22Rv1 (cell line): ENCODE measurements around the gene DCDC2.
"Not testable (repeated sequence)": the region's sequence is repeated elsewhere in the genome, so short reads cannot be mapped to it uniquely, and the experiment has no call there.

Source experiments
- H3K27ac ChIP-seq: fragments of 450-650 bp; 2 replicates; pipeline ENCODE4 v1.5.1; 2017
- ZFX ChIP-seq: fragments of 450-650 bp; IDR thresholded peaks from 2 replicates; pipeline ENCODE4 v1.6.1; 2017; ENCODE audit warnings: antibody characterized with exemption, borderline replicate concordance
- TF ChIP-seq, protein P1 (sequence below): fragments of 450-650 bp; IDR thresholded peaks from 2 replicates; pipeline ENCODE4 v1.5.1; 2017; ENCODE audit warnings: mild to moderate bottlenecking

Gene DCDC2

DNA sequence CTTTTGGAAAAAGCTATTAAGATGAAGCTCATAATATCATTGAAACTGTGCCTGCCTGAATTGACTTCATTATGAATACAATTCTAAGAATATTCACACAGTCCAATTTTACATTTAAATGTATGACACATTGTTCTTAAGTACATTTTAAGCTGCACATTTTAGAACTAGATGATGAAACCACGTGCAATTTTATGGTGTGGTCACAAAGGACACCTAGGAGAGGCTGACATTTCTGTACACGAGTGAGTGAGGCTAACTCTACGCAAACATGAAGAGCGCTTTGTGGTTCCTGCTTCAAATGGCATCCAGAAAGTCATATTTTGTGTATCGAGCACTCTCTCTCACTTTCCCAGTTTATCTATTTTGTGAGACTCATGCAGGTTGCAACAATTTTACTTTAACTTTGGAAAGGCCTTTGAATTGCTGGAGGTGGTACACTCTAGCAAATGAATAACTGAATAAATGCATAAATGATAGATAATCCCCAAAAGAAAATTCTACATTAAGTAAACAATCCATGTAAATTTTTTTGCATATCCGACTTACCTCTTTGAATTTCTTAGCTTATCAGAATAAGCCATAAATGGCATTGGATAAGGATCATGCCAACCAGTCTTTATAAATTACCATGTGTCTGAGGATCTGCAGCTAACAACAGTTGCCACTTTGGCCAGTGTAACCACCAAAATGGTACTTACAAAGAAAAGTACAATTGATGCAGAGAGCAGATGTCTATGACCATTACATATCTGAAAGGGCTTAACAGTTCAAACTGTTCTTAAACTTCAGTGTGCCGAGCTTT lies 134.5 kb downstream of the DCDC2 start:
- H3K27ac ChIP-seq: no peak overlapping the region

DNA sequence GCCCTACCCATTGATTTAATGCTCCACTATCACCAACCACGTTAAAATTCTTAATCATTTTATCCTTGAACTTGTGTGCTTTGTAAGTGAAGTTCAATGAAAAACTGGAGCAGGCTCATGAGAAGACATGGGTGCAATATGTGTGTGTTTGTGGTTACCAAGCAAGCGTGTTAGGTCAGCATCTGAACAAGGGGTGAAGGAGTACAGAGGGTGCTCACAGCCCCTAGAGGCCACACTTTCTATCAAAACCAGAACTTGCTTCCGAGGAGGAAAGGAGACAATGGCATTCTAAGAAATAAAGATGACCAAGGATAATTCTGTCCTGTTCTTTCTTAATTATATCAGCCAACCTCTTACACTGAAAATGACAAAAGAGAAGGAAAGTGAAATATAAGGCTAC lies 138.2 kb downstream of the DCDC2 start:
- no peak overlapping the region for H3K27ac ChIP-seq
- TF ChIP-seq, protein P1, sequence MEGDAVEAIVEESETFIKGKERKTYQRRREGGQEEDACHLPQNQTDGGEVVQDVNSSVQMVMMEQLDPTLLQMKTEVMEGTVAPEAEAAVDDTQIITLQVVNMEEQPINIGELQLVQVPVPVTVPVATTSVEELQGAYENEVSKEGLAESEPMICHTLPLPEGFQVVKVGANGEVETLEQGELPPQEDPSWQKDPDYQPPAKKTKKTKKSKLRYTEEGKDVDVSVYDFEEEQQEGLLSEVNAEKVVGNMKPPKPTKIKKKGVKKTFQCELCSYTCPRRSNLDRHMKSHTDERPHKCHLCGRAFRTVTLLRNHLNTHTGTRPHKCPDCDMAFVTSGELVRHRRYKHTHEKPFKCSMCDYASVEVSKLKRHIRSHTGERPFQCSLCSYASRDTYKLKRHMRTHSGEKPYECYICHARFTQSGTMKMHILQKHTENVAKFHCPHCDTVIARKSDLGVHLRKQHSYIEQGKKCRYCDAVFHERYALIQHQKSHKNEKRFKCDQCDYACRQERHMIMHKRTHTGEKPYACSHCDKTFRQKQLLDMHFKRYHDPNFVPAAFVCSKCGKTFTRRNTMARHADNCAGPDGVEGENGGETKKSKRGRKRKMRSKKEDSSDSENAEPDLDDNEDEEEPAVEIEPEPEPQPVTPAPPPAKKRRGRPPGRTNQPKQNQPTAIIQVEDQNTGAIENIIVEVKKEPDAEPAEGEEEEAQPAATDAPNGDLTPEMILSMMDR: no peak
- no peak for TF ChIP-seq ZFX

More for the DNA sequence above, 134.5 kb downstream of the DCDC2 start:
- TF ChIP-seq, protein P1: no peak
- TF ChIP-seq ZFX: no peak

DNA sequence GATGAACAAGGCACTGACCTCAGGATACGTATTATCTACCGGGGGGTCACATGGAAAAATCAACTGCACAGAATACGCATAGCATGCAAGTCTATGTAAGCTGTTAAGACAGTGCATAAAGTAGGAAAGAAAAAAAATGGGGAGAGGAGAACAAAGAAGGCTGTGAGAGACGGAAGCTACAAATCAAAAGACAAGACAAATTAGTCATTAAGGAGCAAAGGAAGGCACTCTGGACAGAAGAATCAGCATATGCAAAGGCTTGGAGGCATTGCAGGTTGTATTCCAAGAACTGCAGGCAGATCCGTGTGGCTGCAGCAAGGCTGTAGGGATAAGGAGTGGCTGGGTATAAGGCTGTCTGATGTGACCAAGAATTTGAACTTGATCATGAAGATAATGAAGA lies 142.9 kb downstream of the DCDC2 start:
- H3K27ac ChIP-seq: no peak overlapping the region
- TF ChIP-seq ZFX: no peak
- TF ChIP-seq, protein P1: no peak

DNA sequence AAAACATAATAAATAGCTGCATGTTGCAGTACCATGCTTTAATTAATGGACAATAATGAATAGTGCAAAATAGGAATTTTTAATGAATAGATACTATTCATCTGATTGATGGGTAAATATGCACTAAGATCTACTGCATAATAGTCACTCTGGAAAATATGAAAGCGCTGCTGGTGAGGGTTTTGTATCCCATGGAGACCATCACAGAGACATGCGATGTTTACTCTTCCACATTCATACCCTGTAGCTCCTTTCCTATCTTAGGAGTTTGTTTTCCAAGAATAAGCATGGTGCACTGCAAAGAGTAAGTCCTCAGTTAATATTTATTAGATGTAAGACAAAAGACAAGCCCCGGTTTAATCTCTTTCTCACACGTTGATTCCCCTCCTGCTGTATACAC lies 150.4 kb downstream of the DCDC2 start:
- no peak overlapping the region for H3K27ac ChIP-seq
- TF ChIP-seq, protein P1: no peak
- no peak for TF ChIP-seq ZFX

DNA sequence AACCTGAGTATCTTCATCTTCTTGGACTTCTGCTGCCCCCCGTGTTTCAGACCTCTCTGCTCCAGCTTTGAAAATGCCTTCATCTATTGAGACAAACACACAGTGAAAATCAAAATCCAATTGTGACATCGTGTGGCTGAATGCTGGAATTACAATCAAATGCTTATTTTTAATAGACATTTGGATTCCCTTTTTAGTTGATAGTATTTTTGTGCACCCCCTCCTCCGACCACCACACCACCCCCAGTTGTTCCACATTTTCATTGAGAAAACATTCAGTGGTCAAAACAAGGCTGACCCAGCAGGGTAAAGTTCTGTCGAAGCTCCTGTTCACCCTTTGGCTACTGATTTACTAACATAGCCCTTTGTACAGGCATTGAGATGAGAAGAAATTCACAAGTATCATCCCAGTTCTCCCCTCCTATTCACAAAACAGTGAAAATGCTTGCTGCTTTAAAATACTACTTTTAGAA lies 152.8 kb downstream of the DCDC2 start:
- TF ChIP-seq, protein P1: peak; percentile 73
- TF ChIP-seq ZFX: no peak
- H3K27ac ChIP-seq: no peak overlapping the region

DNA sequence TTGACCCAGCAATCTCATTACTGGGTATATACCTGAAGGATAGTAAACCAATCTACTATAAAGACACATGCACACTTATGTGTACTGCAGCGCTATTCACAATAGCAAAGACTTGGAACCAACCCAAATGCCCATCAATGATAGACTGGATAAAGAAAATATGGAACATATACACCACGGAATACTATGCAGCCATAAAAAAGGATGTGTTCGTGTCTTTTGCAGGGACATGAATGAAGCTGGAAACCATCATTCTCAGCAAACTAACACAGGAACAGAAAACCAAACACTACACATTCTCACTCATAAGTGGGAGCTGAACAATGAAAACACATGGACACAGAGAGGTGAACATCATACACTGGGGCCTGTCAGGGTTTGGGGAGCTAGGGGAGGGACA lies 153.7 kb downstream of the DCDC2 start:
- not testable (repeated sequence) for H3K27ac ChIP-seq

DNA sequence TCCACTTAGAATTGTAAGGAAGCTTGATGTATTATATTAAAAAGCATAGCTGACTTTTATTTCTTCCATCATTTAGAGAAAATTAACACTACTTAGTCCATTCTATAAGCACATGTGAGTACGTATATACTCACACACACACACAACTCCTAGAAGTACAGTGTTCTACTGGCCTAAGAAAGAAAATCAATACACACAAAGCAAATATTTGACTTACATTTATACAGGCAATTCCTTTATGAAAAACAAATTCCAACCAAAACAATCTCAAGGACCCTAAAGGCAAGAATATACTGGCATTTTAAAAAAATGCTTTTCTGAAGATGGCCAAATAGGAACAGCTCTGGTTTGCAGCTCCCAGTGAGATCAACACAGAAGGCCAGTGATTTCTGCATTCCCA lies 160.0 kb downstream of the DCDC2 start:
- no peak overlapping the region for H3K27ac ChIP-seq
- TF ChIP-seq ZFX: no peak
- TF ChIP-seq, protein P1: no peak
